ENCODE results near the gene PTPRH.
A peak's percentile ranks its signal among the peaks of the same experiment; 100 is the strongest.

DNA sequence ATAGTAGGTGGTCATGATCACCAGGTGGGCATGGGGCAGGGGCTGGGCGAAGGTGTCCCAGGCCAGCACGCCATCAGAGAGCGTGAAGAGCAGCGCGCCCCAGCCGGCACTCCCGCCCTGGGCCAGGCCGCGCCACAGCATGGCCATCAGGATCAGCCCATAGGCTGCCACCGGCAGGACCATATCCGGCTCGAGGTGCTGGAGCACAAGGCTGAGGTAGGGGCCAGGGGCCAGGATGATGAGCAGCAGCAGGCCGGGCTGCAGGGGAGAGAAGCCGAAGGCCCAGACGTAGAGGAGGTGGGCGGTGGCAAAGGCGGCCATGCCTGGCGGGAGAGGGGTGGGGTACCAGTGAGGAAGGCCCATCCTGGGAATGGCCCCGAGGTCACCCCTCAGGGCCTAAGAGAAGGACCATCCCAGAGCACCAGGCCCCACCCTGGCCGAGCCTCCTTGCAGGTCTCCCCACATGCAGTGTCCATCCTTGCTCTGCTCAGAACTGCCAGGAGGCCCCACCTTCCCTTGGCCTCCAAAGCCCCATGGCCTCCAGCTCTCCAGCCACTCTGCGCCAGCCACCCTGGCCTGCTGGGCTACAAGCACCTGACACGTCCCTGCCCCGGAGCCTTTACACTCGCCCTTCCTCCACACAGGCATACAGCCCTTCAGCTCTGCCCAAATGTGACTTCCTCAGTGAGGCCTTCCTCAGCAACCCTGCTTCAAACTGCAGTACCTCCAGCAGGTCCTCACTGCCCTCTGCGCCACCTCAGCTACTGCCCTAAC lies 18.1 kb upstream of the PTPRH start:
- TF ChIP-seq, protein P1, sequence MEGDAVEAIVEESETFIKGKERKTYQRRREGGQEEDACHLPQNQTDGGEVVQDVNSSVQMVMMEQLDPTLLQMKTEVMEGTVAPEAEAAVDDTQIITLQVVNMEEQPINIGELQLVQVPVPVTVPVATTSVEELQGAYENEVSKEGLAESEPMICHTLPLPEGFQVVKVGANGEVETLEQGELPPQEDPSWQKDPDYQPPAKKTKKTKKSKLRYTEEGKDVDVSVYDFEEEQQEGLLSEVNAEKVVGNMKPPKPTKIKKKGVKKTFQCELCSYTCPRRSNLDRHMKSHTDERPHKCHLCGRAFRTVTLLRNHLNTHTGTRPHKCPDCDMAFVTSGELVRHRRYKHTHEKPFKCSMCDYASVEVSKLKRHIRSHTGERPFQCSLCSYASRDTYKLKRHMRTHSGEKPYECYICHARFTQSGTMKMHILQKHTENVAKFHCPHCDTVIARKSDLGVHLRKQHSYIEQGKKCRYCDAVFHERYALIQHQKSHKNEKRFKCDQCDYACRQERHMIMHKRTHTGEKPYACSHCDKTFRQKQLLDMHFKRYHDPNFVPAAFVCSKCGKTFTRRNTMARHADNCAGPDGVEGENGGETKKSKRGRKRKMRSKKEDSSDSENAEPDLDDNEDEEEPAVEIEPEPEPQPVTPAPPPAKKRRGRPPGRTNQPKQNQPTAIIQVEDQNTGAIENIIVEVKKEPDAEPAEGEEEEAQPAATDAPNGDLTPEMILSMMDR (IDR thresholded peaks at IDR 0.05 in 8 of 11, conservative IDR thresholded peaks at IDR 0.05 in 3 of 11), result no peak
- TF ChIP-seq POLR2A (IDR thresholded peaks at IDR 0.05) (no peak), POLR2AphosphoS5 (IDR thresholded peaks at IDR 0.05) (peak in 2 of 3 donors; percentile 22 to 53)

Data from spleen (tissue), 7 donors.